Thyroid gland (tissue), 4 donors: ENCODE measurements around the gene FAF2.

Experiments
- POLR2A ChIP-seq, 2 donors: fragments of 450-650 bp; IDR thresholded peaks; one replicate each; pipeline ENCODE4 v1.6.1; 2017; ENCODE audit warnings: antibody characterized with exemption in 2 of 2, mild to moderate bottlenecking in 2 of 2, moderate library complexity in 1 of 2
- TF ChIP-seq, protein P1 (sequence below), 6 experiments: fragments of 200-600 bp in 3 of 6; fragments of 450-650 bp in 3 of 6; sonication (generic) in 3 of 6; IDR thresholded peaks; one replicate each; pipeline ENCODE4 v1.5.1; 2016 to 2019; ENCODE audit warnings: antibody characterized with exemption in 6 of 6, mild to moderate bottlenecking in 2 of 6, inconsistent platforms in 1 of 6, moderate library complexity in 1 of 6

DNA sequence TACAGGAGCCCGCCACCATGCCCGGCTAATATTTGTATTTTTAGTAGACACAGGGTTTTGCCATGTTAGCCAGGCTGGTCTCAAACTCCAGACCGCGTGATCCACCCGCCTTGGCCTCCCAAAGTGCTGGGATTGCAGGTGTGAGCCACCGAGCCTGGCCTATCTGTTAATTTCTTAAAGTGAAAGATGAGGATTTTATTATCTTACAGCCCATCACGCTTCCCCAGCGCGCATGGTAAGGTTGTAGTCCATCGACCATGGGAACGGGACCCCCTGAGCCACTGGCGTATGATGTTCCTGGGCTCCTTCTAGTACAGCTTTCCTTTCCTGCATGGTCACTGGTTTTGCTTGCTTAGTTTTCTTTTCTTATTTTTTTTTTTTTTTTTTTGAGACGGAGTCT, 109.7 kb downstream of the FAF2 start:
- TF ChIP-seq, protein P1, sequence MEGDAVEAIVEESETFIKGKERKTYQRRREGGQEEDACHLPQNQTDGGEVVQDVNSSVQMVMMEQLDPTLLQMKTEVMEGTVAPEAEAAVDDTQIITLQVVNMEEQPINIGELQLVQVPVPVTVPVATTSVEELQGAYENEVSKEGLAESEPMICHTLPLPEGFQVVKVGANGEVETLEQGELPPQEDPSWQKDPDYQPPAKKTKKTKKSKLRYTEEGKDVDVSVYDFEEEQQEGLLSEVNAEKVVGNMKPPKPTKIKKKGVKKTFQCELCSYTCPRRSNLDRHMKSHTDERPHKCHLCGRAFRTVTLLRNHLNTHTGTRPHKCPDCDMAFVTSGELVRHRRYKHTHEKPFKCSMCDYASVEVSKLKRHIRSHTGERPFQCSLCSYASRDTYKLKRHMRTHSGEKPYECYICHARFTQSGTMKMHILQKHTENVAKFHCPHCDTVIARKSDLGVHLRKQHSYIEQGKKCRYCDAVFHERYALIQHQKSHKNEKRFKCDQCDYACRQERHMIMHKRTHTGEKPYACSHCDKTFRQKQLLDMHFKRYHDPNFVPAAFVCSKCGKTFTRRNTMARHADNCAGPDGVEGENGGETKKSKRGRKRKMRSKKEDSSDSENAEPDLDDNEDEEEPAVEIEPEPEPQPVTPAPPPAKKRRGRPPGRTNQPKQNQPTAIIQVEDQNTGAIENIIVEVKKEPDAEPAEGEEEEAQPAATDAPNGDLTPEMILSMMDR (IDR thresholded peaks at IDR 0.05) = no peak
- TF ChIP-seq POLR2A (IDR thresholded peaks at IDR 0.05) = no peak
